Astrocyte (in vitro differentiated cells and primary cell): Measurements from ENCODE around the gene ACTN1. TPM values are rescaled to one million over a fixed set of nuclear protein-coding genes. Genes with fewer than 3 reads are reported as not detected.

Source experiments
- DNase-seq: peaks from one replicate; pipeline ENCODE4 v3.0.0-alpha.2; 2010; ENCODE audit warnings: low read depth
- FAIRE-seq: peaks from 2 replicates; lab custom pipeline; 2011; peaks lifted over from hg19 to GRCh38; lab: Jason Lieb, UNC
- H2AFZ ChIP-seq: 2 replicates; pipeline ENCODE4 v1.6.0; 2012; ENCODE audit warnings: low read depth, low read length, inconsistent platforms
- H3K27ac ChIP-seq: 2 replicates; pipeline ENCODE4 v1.5.1; 2011; ENCODE audit warnings: low read depth, low read length, inconsistent platforms
- H3K27me3 ChIP-seq: 2 replicates; pipeline ENCODE4 v1.6.0; 2011; ENCODE audit warnings: low read length, inconsistent platforms; ENCODE audit not compliant: insufficient read depth
- H3K36me3 ChIP-seq: 2 replicates; pipeline ENCODE4 v1.5.1; 2011; ENCODE audit warnings: low read length, inconsistent platforms; ENCODE audit not compliant: insufficient read depth
- H3K4me1 ChIP-seq: 2 replicates; pipeline ENCODE4 v1.5.1; 2011; ENCODE audit warnings: low read length, inconsistent platforms; ENCODE audit not compliant: insufficient read depth
- H3K4me2 ChIP-seq: 2 replicates; pipeline ENCODE4 v1.6.0; 2012; ENCODE audit warnings: low read length, inconsistent platforms
- H3K4me3 ChIP-seq: 2 replicates; pipeline ENCODE4 v1.5.1; 2011; ENCODE audit warnings: low read depth, mild to moderate bottlenecking, low read length, inconsistent platforms; ENCODE audit not compliant: insufficient read depth
- H3K79me2 ChIP-seq: 2 replicates; pipeline ENCODE4 v1.6.0; 2012; ENCODE audit warnings: mild to moderate bottlenecking, low read length, inconsistent platforms; ENCODE audit not compliant: insufficient read depth
- H3K9ac ChIP-seq: 2 replicates; pipeline ENCODE4 v1.6.0; 2012; ENCODE audit warnings: mild to moderate bottlenecking, low read length, inconsistent platforms
- H3K9me3 ChIP-seq: 2 replicates; pipeline ENCODE4 v1.5.1; 2012; ENCODE audit warnings: low read depth, mild to moderate bottlenecking, low read length, inconsistent platforms; ENCODE audit not compliant: insufficient read depth
- H4K20me1 ChIP-seq: 2 replicates; pipeline ENCODE4 v1.6.0; 2012; ENCODE audit warnings: low read length, inconsistent platforms; ENCODE audit not compliant: insufficient read depth
- H3K27ac Mint-ChIP-seq: one replicate; pipeline ENCODE4 v1.8.0; 2021; ENCODE audit warnings: mild to moderate bottlenecking, mixed read lengths; ENCODE audit not compliant: unreplicated experiment
- H3K27me3 Mint-ChIP-seq: one replicate; pipeline ENCODE4 v1.8.0; 2021; ENCODE audit warnings: low read depth, mixed read lengths; ENCODE audit not compliant: unreplicated experiment
- H3K36me3 Mint-ChIP-seq: one replicate; pipeline ENCODE4 v1.8.0; 2021; ENCODE audit warnings: low read depth, mixed read lengths; ENCODE audit not compliant: unreplicated experiment
- H3K4me1 Mint-ChIP-seq: one replicate; pipeline ENCODE4 v1.8.0; 2021; ENCODE audit warnings: low read depth, mixed read lengths; ENCODE audit not compliant: unreplicated experiment
- H3K4me3 Mint-ChIP-seq: one replicate; pipeline ENCODE4 v1.8.0; 2021; ENCODE audit warnings: mild to moderate bottlenecking, moderate library complexity, mixed read lengths; ENCODE audit not compliant: unreplicated experiment
- H3K9me3 Mint-ChIP-seq: one replicate; pipeline ENCODE4 v1.8.0; 2021; ENCODE audit warnings: mild to moderate bottlenecking, mixed read lengths; ENCODE audit not compliant: unreplicated experiment
- CTCF ChIP-seq: IDR thresholded peaks from 2 replicates; pipeline ENCODE4 v1.5.1; 2011; ENCODE audit warnings: low read depth, mild to moderate bottlenecking, inconsistent platforms, low read length, moderate library complexity; ENCODE audit not compliant: insufficient read depth
- EZH2 ChIP-seq: IDR thresholded peaks from 2 replicates; pipeline ENCODE4 v1.6.1; 2012; ENCODE audit warnings: mild to moderate bottlenecking, low read length, inconsistent platforms; ENCODE audit not compliant: insufficient read depth
- total RNA-seq: library from RNA; stranded (reverse); gene quantifications from 2 replicates; pipeline ENCODE4 v1.2.1, GENCODE V29; 2021

ACTN1 gene
- total RNA-seq, 1 donor from 2014 or later: 1,163 TPM

GRCh38 chr14:68862954-68863594 lies 116.0 kb downstream of the ACTN1 start:
- peaks cover 3% of the 10 kb centered on the region for H3K4me1 Mint-ChIP-seq
- Histone ChIP-seq H3K9me3 (no peaks in the 10 kb centered on the region), H3K36me3 (peaks cover 12% of the 10 kb centered on the region), H3K4me3 (no peak overlapping the region), H4K20me1 (peaks cover 32% of the 10 kb centered on the region), H2AFZ (no peak overlapping the region), H3K9ac (no peak overlapping the region), H3K4me2 (no peak overlapping the region), H3K4me1 (no peaks in the 10 kb centered on the region), H3K27ac (no peak overlapping the region), H3K79me2 (no peaks in the 10 kb centered on the region), H3K27me3 (no peaks in the 10 kb centered on the region)
- no peak overlapping the region for H3K4me3 Mint-ChIP-seq
- peaks cover 30% of the 10 kb centered on the region for H3K36me3 Mint-ChIP-seq
- peak; percentile 70 for TF ChIP-seq CTCF
- no peak for TF ChIP-seq EZH2
- H3K27me3 Mint-ChIP-seq: no peaks in the 10 kb centered on the region
- no peak for FAIRE-seq
- peaks cover 7% of the 10 kb centered on the region for H3K9me3 Mint-ChIP-seq
- DNase-seq: peak; percentile 45
- peak overlapping the region; percentile 58 for H3K27ac Mint-ChIP-seq

DNA sequence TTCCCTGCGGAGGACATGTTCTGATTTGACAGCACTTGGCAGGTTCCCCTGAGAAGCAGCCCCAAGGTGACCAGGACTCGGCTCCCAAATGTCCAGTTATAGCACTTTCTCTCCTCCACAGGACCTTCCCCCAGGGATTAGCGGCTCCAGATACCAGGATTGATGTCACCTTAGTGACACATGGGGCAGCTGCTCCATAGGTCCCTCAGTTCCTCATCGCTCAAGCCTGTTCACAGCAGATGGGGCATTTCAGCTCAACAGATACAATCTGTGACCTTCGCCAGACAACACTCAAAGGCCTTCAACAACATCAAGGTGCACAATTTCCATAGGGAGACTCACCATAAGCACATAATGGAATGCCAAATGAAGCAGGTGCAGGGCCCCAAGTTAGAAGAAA lies 118.3 kb downstream of the ACTN1 start:
- Histone ChIP-seq H3K27ac (no peak overlapping the region), H2AFZ (no peak overlapping the region), H4K20me1 (peaks cover 37% of the 10 kb centered on the region), H3K27me3 (no peaks in the 10 kb centered on the region), H3K36me3 (peaks cover 10% of the 10 kb centered on the region), H3K4me1 (no peaks in the 10 kb centered on the region), H3K79me2 (no peaks in the 10 kb centered on the region), H3K4me3 (no peak overlapping the region), H3K9ac (no peak overlapping the region), H3K4me2 (no peak overlapping the region), H3K9me3 (no peaks in the 10 kb centered on the region)
- Mint-ChIP-seq H3K27ac (no peak overlapping the region), H3K4me3 (no peak overlapping the region), H3K4me1 (peaks cover 3% of the 10 kb centered on the region), H3K36me3 (peaks cover 32% of the 10 kb centered on the region), H3K9me3 (peaks cover 6% of the 10 kb centered on the region), H3K27me3 (no peaks in the 10 kb centered on the region)
- no peak for DNase-seq
- TF ChIP-seq EZH2 (no peak), CTCF (no peak)
- no peak for FAIRE-seq

DNA sequence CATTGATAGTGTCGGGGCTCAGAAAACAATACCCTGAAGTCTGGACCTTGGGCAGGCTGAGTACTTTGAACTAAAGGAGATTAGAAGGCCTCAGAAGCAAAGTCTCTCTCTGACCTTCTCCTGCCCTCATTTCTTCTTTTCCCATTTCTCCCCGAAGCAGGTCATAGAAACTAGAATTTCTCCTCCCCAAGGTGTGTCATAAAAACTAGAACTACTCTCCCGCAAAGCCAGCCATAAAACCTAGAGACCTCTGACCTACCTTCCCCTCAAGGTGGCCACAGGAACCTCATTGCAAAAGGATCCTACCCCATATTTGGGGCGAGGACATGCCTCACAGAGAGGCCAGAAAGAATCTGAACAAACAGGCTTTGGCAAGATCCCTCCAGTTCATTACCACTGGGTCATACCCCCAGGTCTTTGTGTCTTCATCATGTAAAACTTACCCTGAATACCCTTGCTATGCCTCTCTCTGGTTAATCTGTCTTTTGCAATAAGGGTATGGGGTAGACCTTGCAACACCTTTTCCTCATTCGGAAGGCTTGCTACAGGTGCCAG lies 121.5 kb downstream of the ACTN1 start:
- H3K36me3 Mint-ChIP-seq: peaks cover 27% of the 10 kb centered on the region

More for the DNA sequence above, 121.5 kb downstream of the ACTN1 start:
- peaks cover 13% of the 10 kb centered on the region for H3K36me3 ChIP-seq
- FAIRE-seq (no peak), DNase-seq (no peak)
- Mint-ChIP-seq H3K27me3 (no peaks in the 10 kb centered on the region), H3K4me1 (no peaks in the 10 kb centered on the region), H3K4me3 (no peak overlapping the region), H3K27ac (peak overlapping the region; percentile 26), H3K9me3 (peaks cover 4% of the 10 kb centered on the region)
- H3K4me3 ChIP-seq: no peak overlapping the region
- no peaks in the 10 kb centered on the region for H3K4me1 ChIP-seq
- no peaks in the 10 kb centered on the region for H3K27me3 ChIP-seq
- H3K9ac ChIP-seq: no peak overlapping the region
- no peaks in the 10 kb centered on the region for H3K79me2 ChIP-seq
- H2AFZ ChIP-seq: no peak overlapping the region
- TF ChIP-seq CTCF (no peak), EZH2 (no peak)
- no peak overlapping the region for H3K27ac ChIP-seq
- H4K20me1 ChIP-seq: peaks cover 32% of the 10 kb centered on the region
- H3K9me3 ChIP-seq: no peaks in the 10 kb centered on the region
- H3K4me2 ChIP-seq: no peak overlapping the region
